Muscle of leg (tissue), 11 donors: ENCODE data around the gene IGFALS. TPM values are rescaled to one million over a fixed set of nuclear protein-coding genes. Genes with fewer than 3 reads are reported as not detected.

ENCODE experiments used
- DNase-seq: peaks from one replicate; pipeline ENCODE4 v3.0.0; 2013
- H3K27ac ChIP-seq: one replicate; pipeline ENCODE4 v1.5.1; 2013; ENCODE audit warnings: mild to moderate bottlenecking, low read length, control low read depth
- H3K27me3 ChIP-seq: one replicate; pipeline ENCODE4 v1.6.1; 2013; ENCODE audit warnings: low read length; ENCODE audit not compliant: control insufficient read depth, insufficient read depth
- H3K36me3 ChIP-seq: one replicate; pipeline ENCODE4 v1.6.1; 2013; ENCODE audit warnings: low read length; ENCODE audit not compliant: control insufficient read depth, insufficient read depth
- H3K4me1 ChIP-seq: one replicate; pipeline ENCODE4 v1.6.1; 2013; ENCODE audit warnings: low read length; ENCODE audit not compliant: control insufficient read depth, insufficient read depth
- H3K4me3 ChIP-seq: one replicate; pipeline ENCODE4 v1.5.1; 2013; ENCODE audit warnings: low read length, control low read depth
- H3K9me3 ChIP-seq: replicated peaks from 2 replicates; pipeline ENCODE4 v1.6.1; 2013; ENCODE audit warnings: low read depth, low read length; ENCODE audit not compliant: control insufficient read depth
- WGBS: methylation state at CpG from one replicate; pipeline ENCODE4 v1.1.5; 2013; ENCODE audit warnings: missing lambda C conversion rate; ENCODE audit not compliant: insufficient coverage; 5-methylcytosine and 5-hydroxymethylcytosine counted together
- polyA plus RNA-seq, 8 donors: library from polyadenylated mRNA; unstranded; fragments of 120-200 nt; gene quantifications; one replicate each; pipeline versions ENCODE4 v1.2.1 to v1.2.3, GENCODE V29; 2013; ENCODE audit warnings: inconsistent platforms in 1 of 8, low replicate concordance in 1 of 8; ENCODE audit not compliant: insufficient read length in 8 of 8, insufficient read depth in 1 of 8
- total RNA-seq: library from RNA; stranded (reverse); fragments of 120-200 nt; gene quantifications from one replicate; pipeline ENCODE4 v1.2.4, GENCODE V29; 2013

IGFALS gene
- total and polyA plus RNA-seq, 9 donors, result 0.11 to 1.1 (median 0.28) TPM

DNA sequence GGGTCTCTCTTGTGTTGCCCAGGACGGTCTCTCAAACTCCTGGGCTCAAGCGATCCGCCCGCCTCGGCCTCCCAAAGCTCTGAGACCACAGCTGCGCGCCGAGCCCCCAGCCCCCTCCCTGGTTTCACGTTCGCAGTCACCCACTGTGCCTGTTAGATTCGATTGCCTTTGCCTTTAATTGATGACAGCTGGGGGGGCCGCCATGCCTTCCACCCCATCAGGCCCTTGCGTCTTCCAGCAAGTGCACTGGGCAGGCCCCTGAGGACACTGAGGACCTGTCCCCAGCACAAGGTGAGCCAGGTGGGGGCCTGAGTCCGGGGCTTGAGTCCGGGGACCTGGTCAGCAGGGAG, 3.3 kb downstream of the IGFALS start:
- no peak overlapping the region for H3K27ac ChIP-seq
- 84% methylated on average over 13 of the region's 15 CpGs for WGBS
- H3K36me3 ChIP-seq, result peaks cover 63% of the 10 kb centered on the region

DNA sequence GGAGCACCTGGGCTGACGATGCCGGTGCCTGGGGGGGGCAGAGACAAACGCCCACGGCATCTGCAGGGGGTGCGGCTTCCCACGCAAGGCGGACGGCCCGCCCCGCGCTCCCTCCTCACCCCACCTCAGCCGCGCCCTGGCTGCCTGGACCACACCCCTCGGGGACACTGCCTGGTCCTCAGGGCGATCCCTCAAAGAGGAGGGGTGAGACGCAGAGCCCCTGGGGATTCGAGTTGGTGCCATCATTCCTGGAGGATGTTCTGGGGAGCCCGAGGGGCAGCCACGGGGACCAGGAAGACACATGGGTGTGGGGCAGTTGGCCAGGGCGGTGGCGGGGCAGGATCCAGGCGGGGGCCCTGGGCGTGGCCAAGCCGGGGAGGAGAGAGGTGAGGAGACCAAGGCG, 3.9 kb downstream of the IGFALS start:
- H3K27ac ChIP-seq, result no peak overlapping the region
- H3K4me1 ChIP-seq, result peaks cover 10% of the 10 kb centered on the region
- H3K36me3 ChIP-seq, result peaks cover 66% of the 10 kb centered on the region
- H3K9me3 ChIP-seq, result no peaks in the 10 kb centered on the region
- H3K4me3 ChIP-seq, result no peak overlapping the region
- no peaks in the 10 kb centered on the region for H3K27me3 ChIP-seq
- no peak for DNase-seq
- WGBS, result 93% methylated on average over 7 of the region's 25 CpGs

More for the DNA sequence above, 3.3 kb downstream of the IGFALS start:
- Histone ChIP-seq H3K4me3 (no peak overlapping the region), H3K9me3 (no peaks in the 10 kb centered on the region), H3K4me1 (peaks cover 12% of the 10 kb centered on the region), H3K27me3 (no peaks in the 10 kb centered on the region)
- no peak for DNase-seq

DNA sequence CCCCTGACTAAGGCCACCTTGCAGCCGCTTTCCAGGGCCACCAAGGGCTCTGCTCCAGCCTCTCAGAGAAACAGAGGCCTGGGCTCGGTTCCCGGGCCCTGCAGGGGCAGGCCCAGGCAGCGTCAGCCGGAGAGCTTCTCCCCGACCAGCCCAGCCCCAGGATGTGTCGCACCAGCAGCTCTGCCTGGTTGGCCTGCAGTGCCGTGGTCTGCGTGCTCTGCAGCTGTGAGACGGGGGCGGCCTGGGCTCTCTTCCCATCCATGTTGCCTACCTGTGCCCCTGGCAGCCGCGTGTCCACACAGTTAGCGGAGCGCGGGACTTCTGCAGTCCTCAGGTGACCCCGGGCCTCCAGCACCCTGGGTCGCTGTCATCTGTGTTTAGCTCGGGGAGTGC, 4.8 kb downstream of the IGFALS start:
- Histone ChIP-seq H3K9me3 (no peaks in the 10 kb centered on the region), H3K4me3 (no peak overlapping the region), H3K36me3 (peaks cover 66% of the 10 kb centered on the region), H3K4me1 (peaks cover 10% of the 10 kb centered on the region), H3K27me3 (no peaks in the 10 kb centered on the region), H3K27ac (no peak overlapping the region)
- DNase-seq, result peak; percentile 16
- WGBS, result 45% methylated on average over 19 of the region's 19 CpGs

- Histone ChIP-seq H3K36me3 (peaks cover 66% of the 10 kb centered on the region), H3K27ac (no peak overlapping the region), H3K27me3 (no peaks in the 10 kb centered on the region), H3K4me3 (no peak overlapping the region), H3K9me3 (no peaks in the 10 kb centered on the region), H3K4me1 (peaks cover 10% of the 10 kb centered on the region)
- no peak for DNase-seq
- 89% methylated on average over 21 of the region's 38 CpGs for whole genome bisulfite sequencing
Observed at GRCh38 chr16:1788095-1788707, 5.3 kb downstream of the IGFALS start.

DNA sequence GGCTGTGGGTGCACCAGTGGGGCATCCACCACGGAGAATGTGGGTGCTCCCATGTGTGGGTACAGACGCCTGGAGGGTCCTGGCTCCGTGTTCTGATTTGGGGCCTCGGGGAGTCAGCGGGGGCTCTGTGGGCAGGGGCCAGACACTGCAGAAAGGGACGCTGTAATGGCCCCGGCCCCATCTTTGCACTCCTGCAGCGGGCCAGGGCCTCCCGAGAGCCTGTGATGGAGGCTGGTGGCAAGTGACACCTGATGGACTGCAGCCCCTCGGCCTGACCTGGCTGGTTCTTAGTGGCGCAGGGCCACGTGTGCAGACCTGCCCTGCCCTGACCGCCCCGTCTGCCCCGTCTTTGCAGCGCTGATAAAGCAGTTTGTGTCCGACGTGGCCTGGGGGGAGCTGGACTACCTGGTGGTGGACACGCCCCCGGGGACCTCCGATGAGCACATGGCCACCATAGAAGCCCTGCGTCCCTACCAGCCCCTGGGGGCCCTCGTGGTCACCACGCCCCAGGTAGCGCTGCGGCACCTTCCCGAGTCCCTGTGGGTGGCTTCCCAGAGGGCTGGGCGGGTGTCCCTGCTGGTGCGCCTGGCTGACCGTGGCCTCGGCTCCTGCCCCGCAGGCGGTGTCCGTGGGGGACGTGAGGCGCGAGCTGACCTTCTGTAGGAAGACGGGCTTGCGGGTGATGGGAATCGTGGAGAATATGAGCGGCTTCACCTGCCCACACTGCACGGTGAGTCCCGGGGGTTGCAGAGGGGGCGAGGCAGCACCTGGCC, 6.0 kb downstream of the IGFALS start:
- H3K4me1 ChIP-seq, result peaks cover 7% of the 10 kb centered on the region
- DNase-seq, result no peak
- no peaks in the 10 kb centered on the region for H3K27me3 ChIP-seq
- no peaks in the 10 kb centered on the region for H3K9me3 ChIP-seq
- H3K27ac ChIP-seq, result no peak overlapping the region
- WGBS, result 91% methylated on average over 44 of the region's 44 CpGs
- H3K4me3 ChIP-seq, result no peak overlapping the region
- H3K36me3 ChIP-seq, result peaks cover 63% of the 10 kb centered on the region

- no peak overlapping the region for H3K27ac ChIP-seq
- no peak for DNase-seq
- H3K27me3 ChIP-seq, result no peaks in the 10 kb centered on the region
- peaks cover 7% of the 10 kb centered on the region for H3K4me1 ChIP-seq
- H3K36me3 ChIP-seq, result peaks cover 63% of the 10 kb centered on the region
- 85% methylated on average over 6 of the region's 6 CpGs for WGBS
- no peaks in the 10 kb centered on the region for H3K9me3 ChIP-seq
- H3K4me3 ChIP-seq, result no peak overlapping the region
Observed at GRCh38 chr16:1787056-1787321, 6.5 kb downstream of the IGFALS start.

DNA sequence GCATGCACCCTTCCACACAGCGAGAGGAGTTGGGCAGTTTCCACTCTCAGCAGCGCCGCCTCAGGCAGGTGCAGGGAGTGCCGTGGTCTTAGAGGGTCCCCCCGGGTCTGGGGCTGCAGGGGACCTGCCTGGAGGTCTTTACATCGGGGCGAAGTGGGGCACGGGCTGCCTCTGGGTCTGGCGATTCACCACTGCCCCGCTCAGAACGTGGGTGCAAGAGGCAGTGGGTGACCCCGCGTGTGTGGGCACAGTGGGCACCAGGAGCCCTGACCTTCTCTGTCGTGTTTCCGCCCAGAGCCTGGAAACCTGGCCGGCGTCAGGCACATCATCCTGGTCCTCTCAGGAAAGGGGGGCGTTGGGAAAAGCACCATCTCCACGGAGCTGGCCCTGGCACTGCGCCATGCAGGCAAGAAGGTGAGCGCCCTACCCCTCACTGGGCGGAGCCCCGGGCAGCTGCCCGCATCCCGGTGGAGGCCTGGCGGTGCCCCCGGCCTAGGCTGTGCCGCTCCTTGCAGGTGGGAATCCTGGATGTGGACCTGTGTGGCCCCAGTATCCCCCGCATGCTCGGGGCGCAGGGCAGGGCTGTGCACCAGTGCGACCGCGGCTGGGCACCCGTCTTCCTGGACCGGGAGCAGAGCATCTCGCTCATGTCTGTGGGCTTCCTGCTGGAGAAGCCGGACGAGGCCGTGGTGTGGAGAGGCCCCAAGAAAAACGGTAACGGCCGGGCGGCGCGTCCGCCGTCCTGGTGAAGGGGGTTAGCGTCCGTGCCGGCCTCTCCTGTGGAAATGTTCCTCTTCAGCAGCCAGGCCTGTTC, 7.1 kb downstream of the IGFALS start:
- Histone ChIP-seq H3K4me1 (peaks cover 11% of the 10 kb centered on the region), H3K9me3 (no peaks in the 10 kb centered on the region), H3K36me3 (peaks cover 60% of the 10 kb centered on the region), H3K4me3 (no peak overlapping the region), H3K27ac (no peak overlapping the region), H3K27me3 (no peaks in the 10 kb centered on the region)
- WGBS, result 87% methylated on average over 51 of the region's 51 CpGs
- no peak for DNase-seq

DNA sequence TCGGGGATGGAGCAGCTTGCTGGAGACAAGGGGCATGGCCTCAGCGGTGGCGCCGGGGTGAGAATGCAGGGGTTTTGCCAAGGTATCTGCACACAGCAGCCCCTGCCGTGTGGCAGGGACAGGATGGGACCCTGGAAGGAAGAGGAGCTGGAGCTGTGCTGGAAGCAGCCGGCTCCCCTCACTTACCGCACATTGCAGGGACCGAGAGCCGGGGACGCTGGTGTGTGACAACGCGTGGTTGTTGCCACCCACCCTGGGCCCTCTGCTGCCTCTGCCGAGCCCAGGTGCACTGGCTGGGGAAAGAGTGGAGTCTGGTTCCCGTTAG, 7.7 kb downstream of the IGFALS start:
- Histone ChIP-seq H3K27ac (no peak overlapping the region), H3K9me3 (no peaks in the 10 kb centered on the region), H3K27me3 (no peaks in the 10 kb centered on the region), H3K4me3 (no peak overlapping the region), H3K36me3 (peaks cover 57% of the 10 kb centered on the region), H3K4me1 (peaks cover 17% of the 10 kb centered on the region)
- WGBS, result 87% methylated on average over 14 of the region's 14 CpGs
- DNase-seq, result no peak

DNA sequence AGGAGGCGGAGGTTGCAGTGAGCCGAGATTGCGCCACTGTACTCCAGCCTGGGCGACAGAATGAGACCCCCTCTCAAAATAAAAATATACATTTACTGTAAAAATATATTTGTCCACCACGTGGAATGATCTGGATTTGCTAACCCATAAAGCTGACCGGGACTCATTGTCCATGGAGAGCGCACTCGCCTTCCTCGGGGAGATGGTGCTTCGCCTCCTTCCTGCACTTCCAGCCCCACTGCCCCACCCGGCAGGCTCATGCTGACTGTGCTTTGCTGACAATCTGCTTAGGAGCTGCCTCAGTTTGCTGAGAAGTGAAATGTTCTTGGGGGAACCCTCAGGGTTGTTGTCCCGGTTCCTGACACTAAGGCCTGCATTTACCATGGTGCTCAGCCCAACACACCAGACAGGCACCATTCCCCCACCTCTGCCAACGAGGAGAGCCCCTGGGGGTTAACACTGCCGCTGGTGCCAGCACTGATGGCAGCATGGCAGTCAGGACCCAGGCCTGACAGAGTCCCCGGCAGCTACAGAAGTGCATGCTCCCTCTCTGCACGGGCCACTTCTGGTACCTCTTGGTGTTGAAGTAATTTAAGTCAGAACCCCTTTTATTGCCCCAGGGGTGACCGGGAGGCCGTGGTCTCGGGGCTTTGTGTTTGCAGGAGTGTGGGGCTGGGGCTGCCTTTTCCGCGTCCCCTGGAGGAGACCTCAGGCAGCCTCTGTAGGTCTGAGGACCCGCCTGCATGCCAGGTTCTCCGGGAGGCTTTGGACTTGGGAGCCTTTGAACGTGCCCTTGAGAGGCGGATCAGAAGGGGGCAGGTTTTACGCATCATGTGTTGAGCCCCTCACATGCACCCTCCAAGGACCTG, 8.3 kb downstream of the IGFALS start:
- Histone ChIP-seq H3K4me1 (peaks cover 17% of the 10 kb centered on the region), H3K27ac (no peak overlapping the region), H3K9me3 (no peaks in the 10 kb centered on the region), H3K36me3 (peaks cover 58% of the 10 kb centered on the region), H3K4me3 (no peak overlapping the region), H3K27me3 (no peaks in the 10 kb centered on the region)
- WGBS, result 86% methylated on average over 16 of the region's 26 CpGs
- no peak for DNase-seq
